Stimulated activated memory B cell treated with anti-CD40 and anti-IgM and Interleukin-4, amounts not matched to agents 10 μg/mL and 1 μg/mL and 100 μg/mL, for 72 hours (primary cell): Measurements from ENCODE around the gene SLC9B2.
A peak's percentile ranks its signal among the peaks of the same experiment; 100 is the strongest.
"Not testable (repeated sequence)": the region's sequence is repeated elsewhere in the genome, so short reads cannot be mapped to it uniquely, and the experiment has no call there.

ENCODE experiments used
- ATAC-seq: fragments of 150-1000 bp; cut with Tn5 transposase; 2 replicates; pipeline ENCODE4 v1.10.0; 2021
- H3K27ac Mint-ChIP-seq: one replicate; pipeline ENCODE4 v1.8.0; 2022; ENCODE audit warnings: mild to moderate bottlenecking, mixed read lengths
- H3K27me3 Mint-ChIP-seq: one replicate; pipeline ENCODE4 v1.8.0; 2022; ENCODE audit warnings: mixed read lengths
- H3K36me3 Mint-ChIP-seq: one replicate; pipeline ENCODE4 v1.8.0; 2022; ENCODE audit warnings: mixed read lengths
- H3K4me1 Mint-ChIP-seq: one replicate; pipeline ENCODE4 v1.8.0; 2022; ENCODE audit warnings: mixed read lengths
- H3K4me3 Mint-ChIP-seq: one replicate; pipeline ENCODE4 v1.8.0; 2022; ENCODE audit warnings: mild to moderate bottlenecking, moderate library complexity, mixed read lengths
- H3K9me3 Mint-ChIP-seq: one replicate; pipeline ENCODE4 v1.8.0; 2022; ENCODE audit warnings: mixed read lengths

Gene SLC9B2

DNA sequence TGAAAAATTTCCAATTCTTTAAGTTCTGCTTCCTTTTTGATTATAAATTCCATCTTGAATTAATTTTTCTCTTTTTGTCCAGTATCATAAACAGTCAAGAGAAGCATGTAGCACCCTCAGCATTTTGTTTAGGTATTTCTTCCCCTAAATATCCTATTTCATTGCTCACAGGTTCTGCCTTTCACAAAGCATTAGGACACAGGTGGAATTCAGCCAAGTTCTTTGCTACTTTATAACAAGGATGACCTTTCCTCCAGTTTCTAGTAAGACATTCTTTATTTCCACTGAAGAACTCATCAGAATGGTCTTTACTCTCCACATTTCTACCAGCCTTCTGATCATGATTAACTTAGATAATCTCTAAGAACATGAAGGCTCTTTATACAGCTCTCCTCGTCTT is 64.5 kb downstream of the SLC9B2 start:
- Mint-ChIP-seq H3K4me3 (no peak overlapping the region), H3K9me3 (no peaks in the 10 kb centered on the region), H3K36me3 (no peaks in the 10 kb centered on the region), H3K27ac (no peak overlapping the region), H3K27me3 (no peaks in the 10 kb centered on the region), H3K4me1 (no peaks in the 10 kb centered on the region)
- ATAC-seq: no peak

DNA sequence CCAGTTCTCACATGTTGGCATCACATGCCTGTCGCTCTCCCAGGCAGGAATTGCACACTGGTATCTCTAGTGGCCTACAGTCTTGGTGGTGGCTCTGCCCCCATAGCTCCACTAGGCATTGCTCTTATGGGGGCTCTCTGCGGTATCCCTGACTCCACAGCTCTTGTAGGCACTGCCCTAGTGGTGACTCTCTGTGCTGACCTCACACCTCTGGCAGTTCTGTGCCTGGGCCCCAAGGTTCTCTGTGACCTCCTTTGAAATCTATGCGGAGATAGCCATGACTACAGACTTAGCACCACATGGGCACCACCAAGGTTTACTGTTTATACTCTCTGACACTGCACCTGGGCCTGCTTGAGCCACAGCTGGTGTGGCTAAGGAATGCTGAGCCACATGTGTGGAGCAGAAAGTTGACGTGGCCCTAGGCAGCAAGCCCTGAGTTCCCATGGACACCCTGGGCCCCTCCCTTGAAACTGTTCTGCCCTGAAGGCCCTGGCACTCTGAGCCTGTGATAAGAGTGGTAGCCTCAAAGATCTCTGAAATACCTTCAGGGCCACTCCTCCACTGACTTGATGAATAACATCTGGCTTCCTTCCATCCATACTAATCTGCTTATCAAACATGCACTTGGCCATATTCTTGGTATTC is 65.1 kb downstream of the SLC9B2 start:
- no peak overlapping the region for H3K27ac Mint-ChIP-seq
- peak; percentile 44 for ATAC-seq

DNA sequence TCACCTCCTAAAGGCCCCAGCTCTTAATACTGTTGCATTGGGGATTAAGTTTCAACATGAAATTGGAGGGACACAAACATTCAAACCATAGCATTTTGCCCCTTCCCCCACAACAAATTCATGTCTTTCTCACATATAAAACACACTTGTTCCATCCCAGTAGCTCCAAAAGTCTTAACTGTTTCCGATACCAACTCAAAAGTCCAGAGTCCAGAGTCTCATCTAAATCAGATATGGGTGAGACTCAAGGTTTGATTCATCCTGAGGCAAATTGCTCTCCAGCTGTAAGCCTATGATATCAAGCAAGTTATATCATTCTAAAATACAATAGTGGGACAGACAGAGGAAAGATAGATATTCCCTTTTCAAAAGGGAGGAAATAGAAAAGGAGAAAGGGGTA is 65.8 kb downstream of the SLC9B2 start:
- Mint-ChIP-seq H3K9me3 (no peaks in the 10 kb centered on the region), H3K4me3 (no peak overlapping the region), H3K4me1 (no peaks in the 10 kb centered on the region), H3K27ac (no peak overlapping the region), H3K27me3 (no peaks in the 10 kb centered on the region), H3K36me3 (no peaks in the 10 kb centered on the region)
- no peak for ATAC-seq

More for the DNA sequence above, 65.1 kb downstream of the SLC9B2 start:
- H3K36me3 Mint-ChIP-seq: no peaks in the 10 kb centered on the region
- no peaks in the 10 kb centered on the region for H3K27me3 Mint-ChIP-seq
- H3K4me3 Mint-ChIP-seq: no peak overlapping the region
- H3K4me1 Mint-ChIP-seq: no peaks in the 10 kb centered on the region
- no peaks in the 10 kb centered on the region for H3K9me3 Mint-ChIP-seq

DNA sequence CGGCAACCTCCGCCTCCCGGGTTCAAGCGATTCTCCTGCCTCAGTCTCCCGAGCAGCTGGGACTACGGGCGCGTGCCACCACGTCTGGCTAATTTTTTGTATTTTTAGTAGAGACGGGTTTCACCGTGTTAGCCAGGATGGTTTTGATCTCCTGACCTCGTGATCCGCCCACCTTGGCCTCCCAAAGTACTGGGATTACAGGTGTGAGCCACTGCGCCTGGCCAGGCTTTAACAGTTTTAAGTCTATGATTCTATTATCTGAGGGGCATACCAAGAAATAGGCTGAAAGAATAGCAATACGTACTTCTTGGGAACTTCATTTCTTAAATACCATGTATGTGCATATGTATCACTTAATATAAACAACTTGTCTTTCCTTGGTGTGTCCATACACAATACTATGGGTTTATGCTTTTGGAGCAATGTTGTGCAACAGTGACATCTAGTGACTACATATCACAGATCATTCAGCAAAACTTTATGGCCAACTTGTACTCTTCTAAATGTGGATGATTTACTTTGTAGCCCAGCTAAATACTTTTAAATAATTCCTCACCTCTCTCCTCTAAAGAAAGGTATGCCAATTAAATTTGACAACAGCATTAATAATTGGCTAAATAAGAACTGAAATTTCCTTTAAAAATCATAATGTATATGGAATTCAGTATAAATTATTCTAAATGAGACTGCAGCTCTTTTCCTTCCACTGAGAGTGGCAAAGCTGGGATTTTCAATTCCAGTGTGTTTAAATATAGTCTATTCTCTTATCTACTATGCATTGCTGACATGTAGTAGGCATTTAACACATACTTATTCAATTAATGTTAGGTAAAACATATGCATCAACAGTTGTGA is 67.5 kb downstream of the SLC9B2 start:
- peaks cover under 1% of the 10 kb centered on the region for H3K36me3 Mint-ChIP-seq
- no peak overlapping the region for H3K27ac Mint-ChIP-seq
- H3K9me3 Mint-ChIP-seq: no peaks in the 10 kb centered on the region
- H3K4me3 Mint-ChIP-seq: no peak overlapping the region
- ATAC-seq: peak; percentile 57
- H3K4me1 Mint-ChIP-seq: no peaks in the 10 kb centered on the region
- H3K27me3 Mint-ChIP-seq: no peaks in the 10 kb centered on the region

DNA sequence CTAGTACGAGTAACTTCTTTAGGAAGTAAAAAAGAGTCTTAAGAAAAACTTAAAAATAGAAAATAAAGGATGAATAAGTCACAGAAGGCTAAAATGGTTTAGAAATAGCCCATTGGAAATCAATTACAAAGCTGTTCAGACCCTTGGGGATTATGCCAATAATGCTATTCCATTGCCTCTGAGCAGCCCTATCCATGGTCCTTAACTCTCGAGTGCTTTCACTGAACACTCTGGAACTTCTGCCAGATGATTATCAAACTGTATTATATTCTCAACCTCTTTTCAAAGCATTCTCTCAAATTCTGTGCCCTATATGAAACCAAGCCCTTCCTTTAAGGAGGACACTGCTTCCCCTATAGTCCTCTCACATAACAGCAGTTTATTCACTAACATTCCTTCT is 74.0 kb downstream of the SLC9B2 start:
- no peak for ATAC-seq
- Mint-ChIP-seq H3K4me1 (no peaks in the 10 kb centered on the region), H3K27ac (no peak overlapping the region)

DNA sequence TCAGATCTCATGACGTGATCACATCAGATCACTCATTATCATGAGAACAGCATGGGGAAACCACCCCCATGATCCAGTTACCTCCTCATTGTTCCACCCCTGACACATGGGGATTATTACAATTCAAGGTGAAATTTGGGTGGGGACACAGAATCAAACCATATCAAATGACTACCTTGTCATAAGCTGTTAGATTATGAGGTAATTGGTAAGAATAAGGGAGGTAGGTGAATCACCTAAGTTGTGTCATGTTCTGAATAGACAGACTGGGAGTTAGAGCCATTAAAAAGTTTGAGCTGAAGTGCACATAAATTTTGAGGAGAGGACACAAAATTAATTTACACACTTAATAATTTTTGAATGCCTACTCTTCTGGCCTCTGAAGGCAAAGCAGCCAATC is 81.8 kb downstream of the SLC9B2 start:
- no peak overlapping the region for H3K4me3 Mint-ChIP-seq
- no peak overlapping the region for H3K27ac Mint-ChIP-seq
- H3K9me3 Mint-ChIP-seq: peaks cover 10% of the 10 kb centered on the region
- no peaks in the 10 kb centered on the region for H3K4me1 Mint-ChIP-seq
- peaks cover 21% of the 10 kb centered on the region for H3K36me3 Mint-ChIP-seq
- no peaks in the 10 kb centered on the region for H3K27me3 Mint-ChIP-seq
- no peak for ATAC-seq

More for the DNA sequence above, 74.0 kb downstream of the SLC9B2 start:
- H3K36me3 Mint-ChIP-seq: peaks cover 35% of the 10 kb centered on the region
- H3K27me3 Mint-ChIP-seq: no peaks in the 10 kb centered on the region
- no peak overlapping the region for H3K4me3 Mint-ChIP-seq
- H3K9me3 Mint-ChIP-seq: peaks cover 9% of the 10 kb centered on the region

DNA sequence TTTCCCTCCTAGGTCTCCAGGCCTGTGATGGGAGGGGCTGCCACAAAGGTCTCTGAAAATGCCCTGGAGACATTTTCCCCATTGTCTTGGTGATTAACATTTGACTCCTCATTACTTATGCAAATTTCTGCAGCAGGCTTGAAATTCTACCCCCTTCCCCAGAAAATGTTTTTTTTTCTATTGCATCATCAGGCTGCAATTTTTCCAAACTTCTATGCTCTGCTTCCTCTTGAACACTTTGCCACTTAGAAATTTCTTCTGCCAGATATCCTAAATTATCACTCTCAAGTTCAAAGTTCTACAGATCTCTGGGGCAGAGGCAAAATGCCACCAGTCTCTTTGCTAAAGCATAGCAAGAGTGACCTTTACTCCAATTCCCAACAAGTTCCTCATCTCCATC is 82.6 kb downstream of the SLC9B2 start:
- Mint-ChIP-seq H3K9me3 (peaks cover 10% of the 10 kb centered on the region), H3K36me3 (peaks cover 18% of the 10 kb centered on the region)
- not testable (repeated sequence) for H3K27me3 Mint-ChIP-seq, H3K27ac Mint-ChIP-seq, H3K4me1 Mint-ChIP-seq, H3K4me3 Mint-ChIP-seq, ATAC-seq

DNA sequence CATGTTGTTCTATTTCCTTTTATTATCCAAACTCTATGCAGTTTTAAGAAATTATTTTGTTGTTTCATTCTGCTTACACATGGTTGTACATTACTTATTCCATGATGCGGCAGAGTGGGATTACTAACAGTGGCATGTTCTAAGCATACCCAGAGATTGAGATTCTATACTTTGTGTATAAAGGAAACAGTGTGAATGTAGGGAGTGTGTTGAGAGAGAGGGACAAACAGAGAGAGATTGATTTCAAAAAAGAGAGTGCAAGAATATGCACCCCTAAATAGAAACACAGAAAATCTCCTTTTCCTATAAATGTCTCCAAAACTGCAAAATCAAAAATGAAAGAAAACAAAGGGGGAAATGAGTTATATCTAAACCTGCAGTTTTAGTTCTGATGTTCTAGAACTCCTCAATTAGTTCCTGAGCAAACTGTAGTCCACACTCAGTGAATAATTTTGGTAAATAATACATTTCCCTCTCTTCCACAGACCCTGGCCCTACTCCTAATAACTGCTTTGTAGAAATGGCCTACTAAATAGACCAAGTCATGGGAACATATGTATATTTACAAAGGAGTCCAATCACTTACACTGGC is 88.0 kb downstream of the SLC9B2 start:
- Mint-ChIP-seq H3K9me3 (peaks cover 5% of the 10 kb centered on the region), H3K27me3 (no peaks in the 10 kb centered on the region), H3K4me3 (no peak overlapping the region), H3K27ac (no peak overlapping the region), H3K36me3 (peaks cover 20% of the 10 kb centered on the region), H3K4me1 (no peaks in the 10 kb centered on the region)
- no peak for ATAC-seq

DNA sequence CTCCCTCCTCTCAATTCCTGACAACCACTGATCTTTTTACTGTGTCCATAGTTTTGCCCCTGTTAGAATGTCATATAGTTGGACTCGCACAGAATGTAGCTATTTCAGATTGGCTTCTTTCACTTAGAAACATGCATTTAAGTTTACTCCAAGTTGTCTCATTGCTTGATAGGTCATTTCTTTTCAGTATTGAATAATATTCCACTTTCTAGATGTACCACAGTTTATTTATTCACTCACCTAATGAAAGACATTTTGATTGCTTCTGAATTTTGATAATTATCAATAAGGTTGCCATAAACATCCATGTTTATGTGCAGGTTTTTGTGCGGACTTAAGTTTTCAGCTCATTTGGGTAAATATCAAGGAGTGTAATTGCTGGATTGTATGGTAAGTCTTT is 95.6 kb downstream of the SLC9B2 start:
- no peak overlapping the region for H3K27ac Mint-ChIP-seq
- no peaks in the 10 kb centered on the region for H3K4me1 Mint-ChIP-seq
- no peak overlapping the region for H3K4me3 Mint-ChIP-seq
- no peaks in the 10 kb centered on the region for H3K27me3 Mint-ChIP-seq
- peaks cover 3% of the 10 kb centered on the region for H3K36me3 Mint-ChIP-seq
- no peak for ATAC-seq
- peaks cover 6% of the 10 kb centered on the region for H3K9me3 Mint-ChIP-seq
